GM03348 (cell line): ENCODE results near the gene PDLIM1.
A peak's percentile ranks its signal among the peaks of the same experiment; 100 is the strongest.
"Not testable (repeated sequence)": the region's sequence is repeated elsewhere in the genome, so short reads cannot be mapped to it uniquely, and the experiment has no call there.

Experiments used
- DNase-seq: peaks from one replicate; pipeline ENCODE4 v3.0.0; 2012; ENCODE audit warnings: low spot score

Gene PDLIM1

GRCh38 chr10:95202865-95203264 is 87.9 kb downstream of the PDLIM1 start:
- DNase-seq, result not testable (repeated sequence)

- peak; percentile 58 for DNase-seq
These were observed 89.1 kb downstream of the PDLIM1 start for GRCh38 chr10:95201736-95202135.

- peak; percentile 27 for DNase-seq
These were observed 94.8 kb downstream of the PDLIM1 start for GRCh38 chr10:95196046-95196445.

GRCh38 chr10:95193944-95194343 is 96.9 kb downstream of the PDLIM1 start, which contains the start of gene ACSM6:
Gene ACSM6 (plus strand): TSS chr10:95194238. CDS start chr10:95194486, 248 bp downstream.
- DNase-seq, result no peak

- DNase-seq, result no peak
These were observed 102.2 kb downstream of the PDLIM1 start for GRCh38 chr10:95188593-95188992.

GRCh38 chr10:95187617-95188016 is 103.2 kb downstream of the PDLIM1 start:
- no peak for DNase-seq
